GM23338 (cell line): ENCODE measurements around the gene LGI1.

Experiments used
- EZH2phosphoT487 ChIP-seq: fragments of 200-600 bp; sonication (generic); IDR thresholded peaks from one replicate; pipeline ENCODE4 v1.8.1; 2018; ENCODE audit warnings: antibody characterized with exemption; ENCODE audit not compliant: unreplicated experiment
- POLR2AphosphoS5 ChIP-seq: IDR thresholded peaks from 2 replicates; pipeline ENCODE4 v1.6.1; 2016; ENCODE audit warnings: antibody characterized with exemption, low read depth
- TF ChIP-seq, protein P1 (sequence below), 2 experiments: fragments of 200-600 bp in 1 of 2; sonication (generic) in 1 of 2; conservative IDR thresholded peaks; 2 replicates each; pipeline versions ENCODE4 v1.5.1 to v1.6.1; 2016 to 2017; ENCODE audit warnings: antibody characterized with exemption in 2 of 2, low read depth in 2 of 2, mild to moderate bottlenecking in 2 of 2, moderate library complexity in 1 of 2

DNA sequence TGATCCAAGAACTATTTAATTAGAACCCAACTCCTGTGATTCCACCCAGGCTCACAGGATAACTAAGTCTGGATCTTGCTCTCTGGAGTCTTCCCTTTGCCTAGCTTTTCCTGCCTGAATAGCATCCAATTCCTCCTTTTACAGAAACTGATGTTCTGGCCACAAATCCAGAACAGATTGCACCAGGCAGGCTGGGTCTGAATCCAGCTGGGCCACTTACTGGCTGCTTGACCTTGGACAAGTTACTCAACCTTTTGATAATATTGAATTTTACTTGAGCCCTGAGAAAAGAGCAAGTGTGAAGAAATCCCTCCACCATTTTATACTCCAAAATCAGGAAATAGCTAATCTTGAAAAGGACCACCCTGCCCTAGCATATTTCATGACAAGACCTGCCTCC lies 80.5 kb downstream of the LGI1 start:
- TF ChIP-seq, protein P1, sequence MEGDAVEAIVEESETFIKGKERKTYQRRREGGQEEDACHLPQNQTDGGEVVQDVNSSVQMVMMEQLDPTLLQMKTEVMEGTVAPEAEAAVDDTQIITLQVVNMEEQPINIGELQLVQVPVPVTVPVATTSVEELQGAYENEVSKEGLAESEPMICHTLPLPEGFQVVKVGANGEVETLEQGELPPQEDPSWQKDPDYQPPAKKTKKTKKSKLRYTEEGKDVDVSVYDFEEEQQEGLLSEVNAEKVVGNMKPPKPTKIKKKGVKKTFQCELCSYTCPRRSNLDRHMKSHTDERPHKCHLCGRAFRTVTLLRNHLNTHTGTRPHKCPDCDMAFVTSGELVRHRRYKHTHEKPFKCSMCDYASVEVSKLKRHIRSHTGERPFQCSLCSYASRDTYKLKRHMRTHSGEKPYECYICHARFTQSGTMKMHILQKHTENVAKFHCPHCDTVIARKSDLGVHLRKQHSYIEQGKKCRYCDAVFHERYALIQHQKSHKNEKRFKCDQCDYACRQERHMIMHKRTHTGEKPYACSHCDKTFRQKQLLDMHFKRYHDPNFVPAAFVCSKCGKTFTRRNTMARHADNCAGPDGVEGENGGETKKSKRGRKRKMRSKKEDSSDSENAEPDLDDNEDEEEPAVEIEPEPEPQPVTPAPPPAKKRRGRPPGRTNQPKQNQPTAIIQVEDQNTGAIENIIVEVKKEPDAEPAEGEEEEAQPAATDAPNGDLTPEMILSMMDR (conservative IDR thresholded peaks at IDR 0.05; ENCODE audit: low read depth in 2 of 2), result no peak
- no peak for TF ChIP-seq EZH2phosphoT487
- TF ChIP-seq POLR2AphosphoS5, result no peak
